Measurements from ENCODE around the gene CPT1B.

The CPT1B gene

DNA sequence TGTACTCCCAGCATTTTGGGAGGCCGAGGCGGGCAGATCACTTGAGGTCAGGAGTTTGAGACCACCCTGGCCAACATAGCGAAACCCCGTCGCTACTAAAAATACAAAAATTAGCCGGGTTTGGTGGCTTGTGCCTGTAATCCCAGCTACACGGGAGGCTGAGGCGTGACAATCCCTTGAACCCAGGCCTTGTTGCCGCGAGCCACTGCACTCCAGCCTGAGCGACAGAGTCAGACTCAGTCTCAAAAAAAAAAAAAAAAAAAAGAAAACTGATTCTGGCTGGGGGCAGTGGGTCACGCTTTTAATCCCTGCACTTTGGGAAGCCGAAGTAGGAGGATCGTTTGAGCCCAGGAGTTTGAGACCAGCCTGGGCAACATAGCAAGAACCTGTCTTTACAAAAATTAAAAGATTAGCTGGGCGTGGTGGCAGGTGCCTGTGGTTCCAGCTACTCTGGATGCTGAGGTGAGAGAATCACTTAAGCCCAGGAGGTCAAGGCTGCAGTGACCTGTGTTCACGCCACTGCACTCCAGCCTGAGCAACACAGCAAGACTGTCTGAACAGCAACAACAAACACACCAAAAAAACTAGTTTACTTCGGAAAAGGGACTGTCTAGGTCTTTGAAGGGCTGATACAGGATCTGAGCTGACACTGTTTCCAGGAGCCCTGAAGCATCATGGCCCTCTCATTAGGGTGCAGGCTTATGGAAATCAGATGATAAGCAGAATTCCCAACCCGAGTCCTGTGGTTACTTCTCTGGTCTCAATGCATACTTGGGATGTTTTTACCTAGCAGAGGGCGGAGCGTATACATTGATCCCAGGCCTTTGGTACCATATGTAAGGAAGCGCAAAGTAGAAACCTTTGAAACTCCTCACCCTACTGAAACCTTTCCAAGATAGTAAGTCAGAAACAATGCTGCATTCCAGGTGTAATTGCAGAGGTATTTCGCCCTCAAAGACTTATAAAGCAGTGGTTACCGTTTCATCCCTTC, 6.2 kb upstream of the CPT1B start:
- no peak for DNase-seq

DNA sequence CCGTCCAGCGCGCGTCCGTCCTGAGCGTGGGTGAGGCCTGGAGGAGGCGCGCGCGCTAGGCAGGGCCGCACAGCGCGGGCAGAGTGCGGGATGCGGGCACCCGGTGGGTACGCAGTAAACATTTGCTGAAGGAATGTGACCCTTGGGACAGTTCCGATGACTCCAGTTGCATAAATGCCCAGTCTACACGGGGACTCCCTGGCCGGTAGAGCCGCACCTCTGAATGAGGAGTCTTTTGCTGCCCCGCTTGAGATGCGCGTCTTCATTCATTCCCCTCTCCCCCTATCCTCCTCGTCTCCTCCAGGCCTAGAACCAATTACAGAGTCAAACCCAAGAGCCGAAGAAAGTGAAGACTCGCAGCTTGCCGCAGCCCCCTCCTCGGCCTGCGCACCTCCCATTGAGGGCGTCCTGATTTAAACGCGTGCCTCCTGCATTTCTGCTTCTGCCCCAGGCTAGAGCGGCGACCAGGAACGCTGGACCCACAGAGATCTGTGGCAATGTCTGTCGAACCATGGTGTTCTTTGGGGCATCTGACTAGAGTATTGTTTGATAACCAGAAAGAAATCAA, 5.2 kb upstream of the CPT1B start:
- no peak for DNase-seq

DNA sequence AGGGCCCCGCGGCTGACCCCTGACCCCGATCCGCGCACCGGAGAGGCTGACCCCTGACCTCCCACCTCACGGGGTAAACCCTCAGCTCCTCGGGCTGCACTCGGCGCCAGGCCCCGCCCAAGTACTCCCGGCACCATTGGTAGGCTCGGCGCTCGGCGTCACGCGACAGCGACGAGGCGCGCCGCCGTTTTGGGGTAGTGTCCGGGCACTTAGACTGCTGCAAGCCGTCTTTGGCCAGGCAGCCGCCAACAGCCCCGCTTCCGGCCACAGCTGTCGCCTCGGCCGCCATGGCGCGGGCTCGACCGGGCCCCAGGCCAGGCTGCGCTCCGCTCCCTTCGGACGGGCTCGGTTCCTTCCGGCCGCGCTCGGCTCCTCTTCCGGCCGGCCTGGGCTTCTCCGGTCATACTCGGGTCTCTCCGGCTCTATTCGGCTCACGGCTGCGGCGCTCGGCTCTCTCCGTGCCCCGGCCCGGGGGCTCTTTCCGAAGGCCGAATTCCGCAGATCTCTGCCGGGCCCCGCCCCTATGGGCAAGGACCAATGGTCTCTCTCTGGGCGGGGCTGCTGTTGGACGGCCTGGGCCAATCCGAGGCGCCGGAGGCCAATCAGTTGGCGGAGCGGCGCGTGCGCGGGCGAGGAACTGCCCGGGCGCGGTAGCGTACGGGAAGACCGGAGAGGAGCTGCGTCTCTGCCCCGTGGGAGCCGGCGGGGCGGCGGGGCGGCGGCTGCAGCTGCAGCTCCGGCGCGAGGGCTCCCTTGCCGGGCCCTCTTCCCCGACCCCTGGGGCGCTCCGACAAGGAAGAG, 4.5 kb upstream of the CPT1B start, which contains the start of gene CHKB:
CHKB (minus strand) TSS at position 357 of the 801 bp plus-strand sequence; CDS start at position 289, 68 bp downstream.
- peak; percentile 81 for DNase-seq

DNA sequence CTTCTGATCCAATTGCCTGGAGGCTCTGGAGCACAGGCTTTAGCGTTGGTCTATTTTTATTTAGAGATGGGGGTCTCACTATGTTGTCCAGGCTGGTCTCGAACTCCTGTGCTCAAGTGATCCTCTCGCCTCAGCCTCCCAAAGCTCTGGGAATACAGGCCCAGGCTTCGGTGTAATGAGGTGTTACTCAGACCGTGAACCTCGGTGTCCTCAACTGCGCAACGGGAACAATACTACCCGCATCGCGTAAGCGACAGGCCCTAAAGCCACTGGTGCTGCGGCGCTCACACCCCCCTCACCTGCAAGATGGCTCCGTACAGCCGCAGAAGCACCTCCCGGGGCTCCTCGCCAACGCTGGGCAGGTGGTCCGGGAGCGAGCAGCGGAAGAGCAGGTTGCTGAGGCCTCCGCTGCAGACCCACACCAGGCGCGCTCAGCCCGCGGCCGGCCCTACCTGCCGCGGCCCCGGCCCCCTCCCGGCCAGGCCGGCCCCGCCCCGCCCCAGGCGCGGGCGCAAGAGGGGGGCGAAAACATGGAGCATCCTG, 3.8 kb upstream of the CPT1B start:
- no peak for DNase-seq

DNA sequence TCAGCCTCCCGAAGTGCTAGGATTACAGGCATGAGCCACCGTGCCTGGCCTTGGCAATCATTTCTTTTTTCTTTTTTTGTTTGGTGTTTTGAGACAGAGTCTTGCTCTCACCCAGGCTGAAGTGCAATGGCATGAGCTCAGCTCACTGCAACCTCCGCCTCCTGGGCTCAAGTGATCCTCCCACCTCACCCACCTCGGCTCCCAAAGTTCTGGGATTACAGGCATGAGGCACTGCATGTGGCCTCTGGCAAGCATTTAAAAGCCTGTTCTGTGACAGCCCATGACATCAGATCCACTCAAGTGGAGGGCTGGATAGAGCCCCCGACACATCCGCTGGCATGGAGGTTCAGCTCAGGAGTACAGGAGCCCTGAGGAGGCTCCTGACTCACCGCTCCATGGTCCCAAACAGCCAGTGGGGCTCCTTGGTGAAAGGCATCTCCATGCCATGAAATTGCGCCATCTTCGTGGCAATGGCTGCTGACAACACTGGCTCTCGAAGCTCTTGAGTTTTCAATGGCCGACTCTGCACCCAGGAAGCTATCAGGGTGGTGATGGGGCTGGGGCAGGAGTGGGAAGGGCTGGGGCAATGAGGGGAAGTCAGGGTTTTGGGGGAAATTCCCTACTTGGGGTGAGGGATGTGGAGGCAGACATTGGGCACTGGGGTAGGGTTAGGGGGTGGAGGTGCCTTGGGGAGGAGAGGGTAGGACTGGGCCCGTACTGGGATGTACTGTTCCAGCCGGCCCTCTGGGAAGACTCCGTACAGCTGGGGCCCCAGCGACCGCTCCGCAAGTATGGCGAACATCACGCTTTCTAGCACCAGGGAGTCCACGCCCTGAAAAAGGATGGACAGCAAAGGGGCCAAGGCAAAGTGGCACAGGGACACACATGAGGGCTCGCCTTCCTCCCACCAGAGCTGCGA, 3.1 kb upstream of the CPT1B start:
- no peak for DNase-seq

- DNase-seq = no peak
Measured at GRCh38 chr22:50579752-50580151, 1.5 kb upstream of the CPT1B start.

GRCh38 chr22:50578776-50579310, 616 bp upstream of the CPT1B start:
- no peak for DNase-seq

GRCh38 chr22:50577697-50577986, 585 bp downstream of the CPT1B start:
- DNase-seq = no peak

GRCh38 chr22:50576806-50577696, 1.2 kb downstream of the CPT1B start:
- DNase-seq = no peak

- DNase-seq = no peak
Measured at GRCh38 chr22:50576070-50576469, 2.2 kb downstream of the CPT1B start.

- no peak for DNase-seq
Measured at GRCh38 chr22:50575426-50575941, 2.7 kb downstream of the CPT1B start.

DNA sequence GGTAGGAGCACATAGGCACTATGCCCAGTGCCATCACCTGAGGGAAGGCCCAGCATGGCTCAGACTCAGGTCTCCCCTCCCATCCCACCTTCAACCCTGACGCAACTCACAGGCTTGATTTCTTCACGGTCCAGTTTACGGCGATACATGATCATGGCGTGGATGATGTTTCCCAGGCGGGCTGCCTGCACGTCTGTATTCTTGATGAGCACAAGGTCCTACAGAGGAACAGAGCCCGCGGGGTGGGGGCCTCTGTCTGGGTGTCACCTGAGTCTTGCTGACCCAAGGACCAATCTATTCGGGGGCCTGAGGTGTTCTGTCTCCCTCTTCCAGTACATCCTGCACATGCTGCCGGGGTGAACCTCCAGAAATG, 3.9 kb downstream of the CPT1B start:
- no peak for DNase-seq

GRCh38 chr22:50573491-50574382, 4.5 kb downstream of the CPT1B start:
- no peak for DNase-seq

DNA sequence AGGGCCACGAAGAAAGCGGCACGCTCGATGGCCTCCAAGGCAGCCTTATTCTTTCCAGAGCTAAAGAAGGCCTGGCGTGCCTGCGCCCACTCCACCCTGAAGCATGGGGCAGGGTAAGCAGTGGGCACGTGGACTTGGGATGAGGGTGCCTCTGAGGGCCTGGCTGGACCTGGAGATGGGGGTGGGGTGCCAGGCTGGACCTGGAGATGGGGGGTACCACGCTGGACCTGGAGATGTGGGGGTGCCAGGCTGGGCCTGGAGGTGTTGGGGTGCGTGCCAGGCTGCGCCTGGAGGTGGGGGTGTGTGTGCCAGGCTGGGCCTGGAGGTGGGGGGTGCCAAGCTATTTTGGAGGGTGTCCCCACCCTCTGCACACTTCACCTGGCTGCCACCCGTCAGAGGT, 5.3 kb downstream of the CPT1B start:
- DNase-seq = no peak

- DNase-seq = no peak
Measured at GRCh38 chr22:50571264-50572175, 6.7 kb downstream of the CPT1B start.

DNA sequence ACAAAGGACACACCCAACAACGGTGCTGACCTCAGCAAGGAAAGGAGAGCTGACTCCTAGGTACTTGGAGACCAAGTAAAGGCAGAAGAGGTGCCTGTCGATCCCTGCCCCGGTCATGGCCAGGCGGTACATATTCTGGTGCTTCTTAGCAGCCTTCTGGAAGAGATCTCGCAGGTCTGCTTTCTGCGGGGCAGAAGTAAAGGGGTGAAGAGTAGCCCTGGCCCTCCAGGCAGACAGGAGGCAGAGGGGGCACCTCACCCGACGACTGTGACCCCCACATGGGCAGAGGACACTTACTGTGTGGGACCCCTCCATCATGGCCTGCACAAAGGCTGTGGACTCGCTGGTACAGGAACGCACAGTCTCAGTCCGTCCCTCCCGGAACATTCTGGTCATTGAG, 7.4 kb downstream of the CPT1B start:
- DNase-seq = no peak

DNA sequence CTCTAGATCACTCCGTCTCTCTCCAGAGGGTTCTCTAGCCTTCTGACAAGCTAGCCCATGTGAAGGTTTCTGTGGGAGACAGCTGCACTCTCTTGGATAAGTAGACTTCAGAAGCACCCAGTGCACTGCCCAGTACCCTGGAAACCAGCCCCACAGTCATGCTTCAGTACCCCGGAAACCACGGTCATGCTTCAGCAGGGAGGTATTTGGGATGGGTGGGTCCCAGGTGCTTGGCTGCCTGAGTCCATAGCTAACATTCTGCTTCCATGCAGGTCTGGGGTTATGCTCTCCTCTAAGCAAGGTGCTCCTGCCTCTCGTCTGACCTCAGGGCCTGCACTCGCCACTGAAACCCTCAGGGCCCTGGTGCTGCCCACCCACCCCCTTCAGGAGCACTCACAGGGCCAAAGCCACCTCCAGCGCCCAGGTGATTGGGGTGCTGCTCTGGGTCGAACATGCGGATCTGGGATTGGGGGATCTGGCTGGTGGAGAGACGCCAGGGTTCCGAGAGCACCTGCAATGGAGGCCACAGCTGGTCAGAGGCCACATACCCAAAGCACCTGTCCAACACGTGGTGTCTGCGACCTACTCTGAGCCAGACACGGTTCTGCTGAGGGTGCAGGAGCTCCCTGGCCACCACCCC, 8.2 kb downstream of the CPT1B start:
- no peak for DNase-seq

DNA sequence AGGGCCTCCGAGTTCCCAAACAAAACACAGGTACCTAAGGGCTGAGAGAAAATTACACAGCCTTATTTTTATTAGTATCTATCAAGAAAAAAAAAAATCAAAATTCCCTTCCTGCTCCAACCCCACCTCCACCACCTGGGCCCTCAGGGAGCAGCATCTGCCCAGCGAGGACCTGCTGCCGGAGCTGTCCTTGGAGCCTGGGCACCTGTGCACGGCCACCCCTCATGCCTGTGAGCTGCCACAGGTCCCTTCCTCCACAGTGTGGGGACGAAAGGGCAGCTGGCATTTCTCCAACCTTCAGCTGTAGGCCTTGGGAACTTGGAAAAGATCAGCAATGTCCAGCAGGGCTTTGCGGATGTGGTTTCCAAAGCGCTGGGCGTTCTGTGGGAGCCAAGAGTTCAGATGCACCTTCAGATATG, 9.2 kb downstream of the CPT1B start:
- DNase-seq = no peak

Measured in NCI-H226 (cell line).